ENCODE measurements around the gene PDE6A.

The PDE6A gene

DNA sequence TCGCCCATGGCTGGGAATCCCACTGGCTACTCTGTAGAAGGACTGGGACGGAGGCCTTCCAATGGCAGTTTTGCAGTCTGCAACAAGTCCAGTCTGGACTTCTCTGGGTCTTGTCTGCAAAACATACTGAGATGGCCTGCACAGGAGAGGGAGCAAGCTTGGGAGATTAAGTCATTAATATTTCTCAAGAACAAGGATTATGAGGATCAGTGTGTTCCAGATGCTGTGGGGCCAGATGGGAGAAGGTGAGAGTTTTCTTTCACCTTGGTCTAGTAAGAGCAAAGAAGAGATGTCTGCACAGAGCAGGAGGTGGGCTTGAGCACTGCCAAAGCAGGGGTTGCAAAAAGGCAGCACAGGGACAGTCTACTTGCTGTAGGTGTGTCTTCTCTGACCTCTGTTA, at the start of gene PDE6A:
Gene PDE6A (minus strand): TSS at position 128 of the 400 bp plus-strand sequence. CDS start 120 bp downstream, at position 8.
- DNase-seq (ENCODE audit: low read depth), result no peak
- H3K4me3 ChIP-seq (ENCODE audit: low read depth, low read length), result no peak within 1 kb of the TSS
- TF ChIP-seq, protein P1, sequence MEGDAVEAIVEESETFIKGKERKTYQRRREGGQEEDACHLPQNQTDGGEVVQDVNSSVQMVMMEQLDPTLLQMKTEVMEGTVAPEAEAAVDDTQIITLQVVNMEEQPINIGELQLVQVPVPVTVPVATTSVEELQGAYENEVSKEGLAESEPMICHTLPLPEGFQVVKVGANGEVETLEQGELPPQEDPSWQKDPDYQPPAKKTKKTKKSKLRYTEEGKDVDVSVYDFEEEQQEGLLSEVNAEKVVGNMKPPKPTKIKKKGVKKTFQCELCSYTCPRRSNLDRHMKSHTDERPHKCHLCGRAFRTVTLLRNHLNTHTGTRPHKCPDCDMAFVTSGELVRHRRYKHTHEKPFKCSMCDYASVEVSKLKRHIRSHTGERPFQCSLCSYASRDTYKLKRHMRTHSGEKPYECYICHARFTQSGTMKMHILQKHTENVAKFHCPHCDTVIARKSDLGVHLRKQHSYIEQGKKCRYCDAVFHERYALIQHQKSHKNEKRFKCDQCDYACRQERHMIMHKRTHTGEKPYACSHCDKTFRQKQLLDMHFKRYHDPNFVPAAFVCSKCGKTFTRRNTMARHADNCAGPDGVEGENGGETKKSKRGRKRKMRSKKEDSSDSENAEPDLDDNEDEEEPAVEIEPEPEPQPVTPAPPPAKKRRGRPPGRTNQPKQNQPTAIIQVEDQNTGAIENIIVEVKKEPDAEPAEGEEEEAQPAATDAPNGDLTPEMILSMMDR (conservative IDR thresholded peaks at IDR 0.05; ENCODE audit: low read depth, low read length), result no peak

DNA sequence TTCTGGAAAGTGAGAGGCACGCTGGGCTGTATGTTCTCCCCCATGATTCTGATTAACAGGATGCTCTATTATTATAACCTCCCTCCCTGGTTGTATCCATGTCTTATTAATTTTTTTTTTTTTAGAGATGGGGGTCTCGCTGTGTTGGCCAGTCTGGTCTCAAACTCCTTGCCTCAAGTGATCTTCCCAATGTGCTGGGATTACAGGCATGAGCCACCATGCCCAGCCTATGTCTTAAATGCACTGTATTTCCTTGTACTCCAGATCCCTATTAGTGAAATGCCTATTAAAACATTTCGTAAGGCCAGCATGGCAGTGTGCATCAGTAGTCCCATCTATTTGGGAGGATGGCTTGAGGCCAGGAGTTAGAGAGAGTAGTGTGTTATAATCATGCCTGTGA, 48.9 kb upstream of the PDE6A start:
- DNase-seq (ENCODE audit: low read depth), result no peak
- TF ChIP-seq, protein P1 (conservative IDR thresholded peaks at IDR 0.05; ENCODE audit: low read depth, low read length), result no peak
- H3K4me3 ChIP-seq (ENCODE audit: low read depth, low read length), result no peak overlapping the region

DNA sequence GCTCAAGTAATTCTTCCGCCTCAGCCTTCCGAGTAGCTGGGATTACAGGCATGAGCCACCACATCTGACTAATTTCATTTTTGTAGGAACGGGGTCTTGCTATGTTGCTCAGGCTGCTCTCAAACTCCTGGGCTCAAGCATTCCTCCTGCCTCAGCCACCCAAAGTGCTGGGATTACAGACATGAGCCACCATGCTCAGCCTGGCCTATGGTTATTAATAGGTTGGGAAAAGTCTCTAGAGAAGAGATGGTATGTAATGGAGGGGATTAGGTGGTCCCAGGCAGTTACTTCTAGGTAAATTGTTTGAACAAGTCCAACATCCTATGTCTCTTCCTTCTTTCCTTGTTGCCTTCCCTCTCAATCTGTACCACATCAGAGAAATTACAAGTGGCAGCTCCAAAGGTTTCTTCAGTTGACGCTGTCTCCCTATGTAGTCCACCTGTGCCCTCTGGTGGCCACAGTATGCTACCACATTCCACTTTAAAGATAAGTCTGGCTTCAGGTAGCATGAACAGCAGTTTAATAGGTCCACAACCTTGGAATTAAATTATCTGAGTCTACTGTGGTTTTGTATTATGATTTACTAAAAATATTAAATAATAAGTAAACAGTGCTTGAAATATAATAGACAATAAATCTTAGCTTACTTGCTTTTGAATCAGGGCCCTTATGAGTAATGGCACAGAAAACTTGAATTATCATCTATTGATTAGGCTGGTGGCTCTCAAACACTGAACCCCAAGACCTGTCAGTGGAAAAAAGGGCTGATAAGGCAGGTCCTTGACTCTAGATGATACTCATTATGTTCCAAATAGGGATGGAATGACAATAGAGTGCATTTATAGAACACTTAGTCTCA, 46.2 kb upstream of the PDE6A start:
- peak; percentile 88 for DNase-seq (ENCODE audit: low read depth)
- no peak overlapping the region for H3K4me3 ChIP-seq (ENCODE audit: low read depth, low read length)
- TF ChIP-seq, protein P1 (conservative IDR thresholded peaks at IDR 0.05; ENCODE audit: low read depth, low read length), result peak; percentile 95

DNA sequence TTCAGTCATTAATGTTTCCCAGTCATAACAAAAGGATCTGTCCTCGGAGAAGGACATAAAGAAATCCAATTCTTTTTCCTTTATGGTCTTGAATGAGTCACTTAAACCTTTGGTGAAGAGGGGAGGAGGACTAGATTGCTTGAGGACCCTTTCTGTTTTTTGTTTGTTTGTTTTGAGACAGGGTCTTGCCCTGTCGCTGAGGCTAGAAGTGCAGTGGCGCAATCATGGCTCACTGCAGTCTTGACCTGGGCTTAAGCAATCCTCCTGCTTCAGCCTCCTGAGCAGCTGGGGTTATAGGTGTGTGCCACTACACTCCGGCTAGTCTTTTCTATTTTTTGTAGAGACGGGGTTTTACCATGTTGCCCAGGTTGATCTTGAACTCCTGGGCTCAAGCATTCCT, 43.5 kb upstream of the PDE6A start:
- no peak for DNase-seq (ENCODE audit: low read depth)
- H3K4me3 ChIP-seq (ENCODE audit: low read depth, low read length), result no peak overlapping the region
- TF ChIP-seq, protein P1 (conservative IDR thresholded peaks at IDR 0.05; ENCODE audit: low read depth, low read length), result no peak

DNA sequence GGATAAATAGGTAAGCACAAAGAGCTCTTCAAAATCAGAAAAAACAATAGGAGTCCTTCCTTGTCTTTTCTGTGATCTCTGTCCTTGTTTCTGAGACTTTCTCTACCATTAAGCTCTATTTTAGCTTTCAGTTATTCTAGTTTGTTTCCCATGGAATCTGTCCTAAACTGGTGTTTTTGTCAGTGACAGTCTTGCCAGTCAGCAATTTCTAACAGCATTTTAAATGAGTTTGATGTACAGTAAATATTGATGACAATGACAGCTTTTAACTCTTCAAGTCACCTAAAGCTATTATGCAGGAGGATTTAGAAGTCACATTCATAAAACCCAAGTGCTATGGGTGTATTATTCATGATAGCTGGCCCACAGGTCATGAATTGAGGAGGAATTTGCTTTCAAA, 37.9 kb upstream of the PDE6A start:
- no peak for DNase-seq (ENCODE audit: low read depth)
- TF ChIP-seq, protein P1 (conservative IDR thresholded peaks at IDR 0.05; ENCODE audit: low read depth, low read length), result no peak
- H3K4me3 ChIP-seq (ENCODE audit: low read depth, low read length), result no peak overlapping the region

DNA sequence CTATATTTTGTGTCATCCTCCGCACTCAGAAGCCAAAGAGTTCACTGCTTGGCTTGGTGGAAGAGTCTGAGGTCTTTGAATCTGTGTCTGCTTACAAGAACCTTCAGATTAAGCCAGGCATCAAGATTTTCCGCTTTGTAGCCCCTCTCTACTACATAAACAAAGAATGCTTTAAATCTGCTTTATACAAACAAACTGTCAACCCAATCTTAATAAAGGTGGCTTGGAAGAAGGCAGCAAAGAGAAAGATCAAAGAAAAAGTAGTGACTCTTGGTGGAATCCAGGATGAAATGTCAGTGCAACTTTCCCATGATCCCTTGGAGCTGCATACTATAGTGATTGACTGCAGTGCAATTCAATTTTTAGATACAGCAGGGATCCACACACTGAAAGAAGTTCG, 36.6 kb upstream of the PDE6A start:
- TF ChIP-seq, protein P1 (conservative IDR thresholded peaks at IDR 0.05; ENCODE audit: low read depth, low read length), result no peak
- no peak for DNase-seq (ENCODE audit: low read depth)
- H3K4me3 ChIP-seq (ENCODE audit: low read depth, low read length), result no peak overlapping the region

DNA sequence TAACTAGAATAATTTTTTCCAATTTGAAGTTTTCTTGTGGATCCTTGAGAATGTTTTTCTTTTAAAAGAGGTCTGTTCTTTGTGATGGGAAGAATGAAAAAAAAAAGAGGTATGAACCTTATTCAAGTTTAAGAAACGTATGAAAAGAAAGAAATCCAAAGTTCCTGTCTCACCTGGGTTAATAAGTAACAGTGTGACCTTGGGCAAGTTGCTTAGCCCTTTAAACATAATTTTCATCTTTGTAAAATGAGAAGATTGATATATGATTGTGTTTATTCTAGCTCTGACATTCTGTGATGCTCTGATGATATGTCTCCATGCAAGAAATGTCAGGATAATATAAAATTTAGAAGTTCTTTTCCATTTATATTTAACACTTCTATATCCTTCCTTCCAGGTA, 35.3 kb upstream of the PDE6A start:
- H3K4me3 ChIP-seq (ENCODE audit: low read depth, low read length), result no peak overlapping the region
- TF ChIP-seq, protein P1 (conservative IDR thresholded peaks at IDR 0.05; ENCODE audit: low read depth, low read length), result no peak
- DNase-seq (ENCODE audit: low read depth), result no peak
